Left renal pelvis (tissue), 4 donors: ENCODE measurements around the gene NAAA. TPM values are rescaled to one million over a fixed set of nuclear protein-coding genes. Genes with fewer than 3 reads are reported as not detected.

Experiments used
- polyA plus RNA-seq, 4 donors: library from polyadenylated mRNA; unstranded; fragments of 120-200 nt; gene quantifications; one replicate each; pipeline ENCODE4 v1.2.1, GENCODE V29; 2013; ENCODE audit not compliant: insufficient read length in 4 of 4

The NAAA gene
- polyA plus RNA-seq, 4 donors = 7.1 to 16.8 (median 14.1) TPM

Other genes with a start within 250 kb of the NAAA start
- gene USO1, start 216.4 kb downstream of the NAAA start, polyA plus RNA-seq = 10 to 100 TPM; 75.4 to 97.6 (median 87.9) TPM
- gene PPEF2, start 38.6 kb downstream of the NAAA start, polyA plus RNA-seq = under 1 TPM in 2 of 4 donors, not detected in 2; 0.06 to 0.11 TPM
- gene SDAD1, start 49.9 kb upstream of the NAAA start, polyA plus RNA-seq = 10 to 100 TPM; 35.4 to 53.3 (median 48.6) TPM
- gene CXCL9, start 66.5 kb upstream of the NAAA start, polyA plus RNA-seq = under 1 TPM in 3 of 4 donors, not detected in 1; 0.08 to 0.30 (median 0.21) TPM
- 1 to 10 TPM; 1.1 to 7.5 (median 5.8) TPM for gene CXCL10, start 82.5 kb upstream of the NAAA start, polyA plus RNA-seq
- gene CXCL11, start 95.1 kb upstream of the NAAA start, polyA plus RNA-seq = under 1 TPM; 0.18 to 0.62 (median 0.41) TPM
- under 1 TPM; 0.27 to 0.79 (median 0.56) TPM for gene ART3, start 133.7 kb upstream of the NAAA start, polyA plus RNA-seq
- 10 to 100 TPM; 71.4 to 82.7 (median 78.2) TPM for gene NUP54, start 207.4 kb upstream of the NAAA start, polyA plus RNA-seq